ENCODE measurements around the gene PPTC7. TPM values are rescaled to one million over a fixed set of nuclear protein-coding genes. Genes with fewer than 3 reads are reported as not detected.
A peak's percentile ranks its signal among the peaks of the same experiment; 100 is the strongest.

Gene PPTC7
- total and polyA plus RNA-seq, 10 of the 15 experiments (the other 5 are each of a cell fraction or from before 2014, with no cell fraction given) = 4.0 to 69.6 (median 12.3) TPM

DNA sequence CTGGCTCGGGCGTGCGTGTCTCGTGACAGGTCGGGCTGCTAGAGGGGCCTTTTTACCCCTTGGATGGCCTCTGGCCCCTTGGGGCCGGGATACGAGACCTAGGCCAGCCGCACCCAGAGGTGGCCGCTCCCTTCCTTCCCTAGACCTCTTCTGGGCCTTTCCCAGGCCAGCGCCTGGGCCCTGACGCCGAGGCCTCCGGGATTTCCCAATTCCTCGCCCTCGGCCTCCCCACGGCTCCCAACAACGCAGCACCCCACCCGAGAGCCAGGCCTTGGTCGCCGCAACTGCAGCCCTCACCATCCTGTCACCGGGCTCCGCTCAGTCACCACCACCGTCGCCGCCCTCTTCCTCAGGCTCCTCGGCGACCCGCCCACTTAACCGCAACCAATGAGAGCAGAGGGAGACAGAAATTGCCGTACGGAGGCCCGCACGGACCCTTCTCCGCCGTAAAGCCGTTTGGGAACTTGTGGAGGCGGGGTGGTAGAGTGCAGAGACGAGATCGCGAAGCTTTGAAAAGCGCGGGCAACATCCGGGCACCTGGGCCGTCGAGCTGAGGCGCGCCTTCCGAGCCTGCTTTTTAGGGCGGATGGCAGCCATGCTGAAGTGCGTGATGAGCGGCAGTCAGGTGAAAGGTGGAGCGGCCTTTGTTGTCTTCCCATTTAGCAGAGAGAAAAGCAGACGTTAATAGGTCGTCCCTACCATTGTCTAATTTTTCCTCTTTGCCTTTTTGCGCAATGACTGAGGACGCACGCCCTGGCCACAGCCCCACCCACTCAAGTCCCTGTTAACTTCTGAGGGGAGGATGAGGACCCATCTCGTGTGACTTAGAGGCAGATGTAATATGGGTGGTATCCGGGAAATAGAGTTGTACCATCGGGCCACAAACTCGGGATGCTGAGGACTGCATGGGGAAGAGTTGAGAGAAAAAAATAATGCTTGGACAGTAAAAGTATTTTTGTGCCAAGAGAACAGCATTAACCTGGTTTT is 81.1 kb downstream of the PPTC7 start, which contains the start of the genes RAD9B and VPS29 (continued):
- TF ChIP-seq, protein P1, sequence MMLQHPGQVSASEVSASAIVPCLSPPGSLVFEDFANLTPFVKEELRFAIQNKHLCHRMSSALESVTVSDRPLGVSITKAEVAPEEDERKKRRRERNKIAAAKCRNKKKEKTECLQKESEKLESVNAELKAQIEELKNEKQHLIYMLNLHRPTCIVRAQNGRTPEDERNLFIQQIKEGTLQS (IDR thresholded peaks at IDR 0.05; ENCODE audit: borderline replicate concordance, extremely low read depth, low read depth, low read length) = no peak
- TF ChIP-seq, protein P2, sequence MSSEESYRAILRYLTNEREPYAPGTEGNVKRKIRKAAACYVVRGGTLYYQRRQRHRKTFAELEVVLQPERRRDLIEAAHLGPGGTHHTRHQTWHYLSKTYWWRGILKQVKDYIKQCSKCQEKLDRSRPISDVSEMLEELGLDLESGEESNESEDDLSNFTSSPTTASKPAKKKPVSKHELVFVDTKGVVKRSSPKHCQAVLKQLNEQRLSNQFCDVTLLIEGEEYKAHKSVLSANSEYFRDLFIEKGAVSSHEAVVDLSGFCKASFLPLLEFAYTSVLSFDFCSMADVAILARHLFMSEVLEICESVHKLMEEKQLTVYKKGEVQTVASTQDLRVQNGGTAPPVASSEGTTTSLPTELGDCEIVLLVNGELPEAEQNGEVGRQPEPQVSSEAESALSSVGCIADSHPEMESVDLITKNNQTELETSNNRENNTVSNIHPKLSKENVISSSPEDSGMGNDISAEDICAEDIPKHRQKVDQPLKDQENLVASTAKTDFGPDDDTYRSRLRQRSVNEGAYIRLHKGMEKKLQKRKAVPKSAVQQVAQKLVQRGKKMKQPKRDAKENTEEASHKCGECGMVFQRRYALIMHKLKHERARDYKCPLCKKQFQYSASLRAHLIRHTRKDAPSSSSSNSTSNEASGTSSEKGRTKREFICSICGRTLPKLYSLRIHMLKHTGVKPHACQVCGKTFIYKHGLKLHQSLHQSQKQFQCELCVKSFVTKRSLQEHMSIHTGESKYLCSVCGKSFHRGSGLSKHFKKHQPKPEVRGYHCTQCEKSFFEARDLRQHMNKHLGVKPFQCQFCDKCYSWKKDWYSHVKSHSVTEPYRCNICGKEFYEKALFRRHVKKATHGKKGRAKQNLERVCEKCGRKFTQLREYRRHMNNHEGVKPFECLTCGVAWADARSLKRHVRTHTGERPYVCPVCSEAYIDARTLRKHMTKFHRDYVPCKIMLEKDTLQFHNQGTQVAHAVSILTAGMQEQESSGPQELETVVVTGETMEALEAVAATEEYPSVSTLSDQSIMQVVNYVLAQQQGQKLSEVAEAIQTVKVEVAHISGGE (CRISPR knock-in tag; IDR thresholded peaks at IDR 0.05) = no peak
- TF ChIP-seq POU2F2 (IDR thresholded peaks at IDR 0.05; ENCODE audit: borderline replicate concordance, low read depth, low read length) (peak; percentile 81; the same call in 1 of the 3 replicates), GATAD2B (conservative IDR thresholded peaks at IDR 0.05; ENCODE audit: low read depth) (peak; percentile 52; the same call in 1 of the 2 replicates), KAT2A (conservative IDR thresholded peaks at IDR 0.05; ENCODE audit: control insufficient read depth, low read depth, low read length) (no peak), RELA (IDR thresholded peaks at IDR 0.05; ENCODE audit: borderline replicate concordance, partially characterized antibody) (no peak), SIX5 (IDR thresholded peaks at IDR 0.05; ENCODE audit: low read depth, low read length, severe bottlenecking) (no peak), IKZF2 (IDR thresholded peaks at IDR 0.05) (peak; percentile 42 to 56; a peak in 3 of 4 replicates), ETV6 (conservative IDR thresholded peaks at IDR 0.05 in 1 of 2, IDR thresholded peaks at IDR 0.05 in 1 of 2; ENCODE audit: borderline replicate concordance in 1 of 2, low read depth in 1 of 2) (peak in 1 of 2 experiments; percentile 55; a peak in 1 of 4 replicates), ZNF622 (IDR thresholded peaks at IDR 0.05) (no peak), POLR2A (IDR thresholded peaks at IDR 0.05; ENCODE audit: low read depth, low read length) (peak; percentile 99), ZSCAN29 (IDR thresholded peaks at IDR 0.05) (no peak), NRF1 (conservative IDR thresholded peaks at IDR 0.05; ENCODE audit: low read depth, low read length) (no peak), PAX8 (IDR thresholded peaks at IDR 0.05) (no peak), ZNF217 (IDR thresholded peaks at IDR 0.05) (no peak), TCF7 (IDR thresholded peaks at IDR 0.05; ENCODE audit: borderline replicate concordance) (no peak)
- TF ChIP-seq, protein P3, sequence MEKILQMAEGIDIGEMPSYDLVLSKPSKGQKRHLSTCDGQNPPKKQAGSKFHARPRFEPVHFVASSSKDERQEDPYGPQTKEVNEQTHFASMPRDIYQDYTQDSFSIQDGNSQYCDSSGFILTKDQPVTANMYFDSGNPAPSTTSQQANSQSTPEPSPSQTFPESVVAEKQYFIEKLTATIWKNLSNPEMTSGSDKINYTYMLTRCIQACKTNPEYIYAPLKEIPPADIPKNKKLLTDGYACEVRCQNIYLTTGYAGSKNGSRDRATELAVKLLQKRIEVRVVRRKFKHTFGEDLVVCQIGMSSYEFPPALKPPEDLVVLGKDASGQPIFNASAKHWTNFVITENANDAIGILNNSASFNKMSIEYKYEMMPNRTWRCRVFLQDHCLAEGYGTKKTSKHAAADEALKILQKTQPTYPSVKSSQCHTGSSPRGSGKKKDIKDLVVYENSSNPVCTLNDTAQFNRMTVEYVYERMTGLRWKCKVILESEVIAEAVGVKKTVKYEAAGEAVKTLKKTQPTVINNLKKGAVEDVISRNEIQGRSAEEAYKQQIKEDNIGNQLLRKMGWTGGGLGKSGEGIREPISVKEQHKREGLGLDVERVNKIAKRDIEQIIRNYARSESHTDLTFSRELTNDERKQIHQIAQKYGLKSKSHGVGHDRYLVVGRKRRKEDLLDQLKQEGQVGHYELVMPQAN (conservative IDR thresholded peaks at IDR 0.05) = peak; percentile 73; the same call in 1 of the 2 replicates
- TF ChIP-seq, protein P4, sequence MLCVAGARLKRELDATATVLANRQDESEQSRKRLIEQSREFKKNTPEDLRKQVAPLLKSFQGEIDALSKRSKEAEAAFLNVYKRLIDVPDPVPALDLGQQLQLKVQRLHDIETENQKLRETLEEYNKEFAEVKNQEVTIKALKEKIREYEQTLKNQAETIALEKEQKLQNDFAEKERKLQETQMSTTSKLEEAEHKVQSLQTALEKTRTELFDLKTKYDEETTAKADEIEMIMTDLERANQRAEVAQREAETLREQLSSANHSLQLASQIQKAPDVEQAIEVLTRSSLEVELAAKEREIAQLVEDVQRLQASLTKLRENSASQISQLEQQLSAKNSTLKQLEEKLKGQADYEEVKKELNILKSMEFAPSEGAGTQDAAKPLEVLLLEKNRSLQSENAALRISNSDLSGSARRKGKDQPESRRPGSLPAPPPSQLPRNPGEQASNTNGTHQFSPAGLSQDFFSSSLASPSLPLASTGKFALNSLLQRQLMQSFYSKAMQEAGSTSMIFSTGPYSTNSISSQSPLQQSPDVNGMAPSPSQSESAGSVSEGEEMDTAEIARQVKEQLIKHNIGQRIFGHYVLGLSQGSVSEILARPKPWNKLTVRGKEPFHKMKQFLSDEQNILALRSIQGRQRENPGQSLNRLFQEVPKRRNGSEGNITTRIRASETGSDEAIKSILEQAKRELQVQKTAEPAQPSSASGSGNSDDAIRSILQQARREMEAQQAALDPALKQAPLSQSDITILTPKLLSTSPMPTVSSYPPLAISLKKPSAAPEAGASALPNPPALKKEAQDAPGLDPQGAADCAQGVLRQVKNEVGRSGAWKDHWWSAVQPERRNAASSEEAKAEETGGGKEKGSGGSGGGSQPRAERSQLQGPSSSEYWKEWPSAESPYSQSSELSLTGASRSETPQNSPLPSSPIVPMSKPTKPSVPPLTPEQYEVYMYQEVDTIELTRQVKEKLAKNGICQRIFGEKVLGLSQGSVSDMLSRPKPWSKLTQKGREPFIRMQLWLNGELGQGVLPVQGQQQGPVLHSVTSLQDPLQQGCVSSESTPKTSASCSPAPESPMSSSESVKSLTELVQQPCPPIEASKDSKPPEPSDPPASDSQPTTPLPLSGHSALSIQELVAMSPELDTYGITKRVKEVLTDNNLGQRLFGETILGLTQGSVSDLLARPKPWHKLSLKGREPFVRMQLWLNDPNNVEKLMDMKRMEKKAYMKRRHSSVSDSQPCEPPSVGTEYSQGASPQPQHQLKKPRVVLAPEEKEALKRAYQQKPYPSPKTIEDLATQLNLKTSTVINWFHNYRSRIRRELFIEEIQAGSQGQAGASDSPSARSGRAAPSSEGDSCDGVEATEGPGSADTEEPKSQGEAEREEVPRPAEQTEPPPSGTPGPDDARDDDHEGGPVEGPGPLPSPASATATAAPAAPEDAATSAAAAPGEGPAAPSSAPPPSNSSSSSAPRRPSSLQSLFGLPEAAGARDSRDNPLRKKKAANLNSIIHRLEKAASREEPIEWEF (IDR thresholded peaks at IDR 0.05; ENCODE audit: insufficient replicate concordance, low read depth, low read length) = no peak

Data from GM12878 (cell line).